ENCODE data around the gene ZNF346.

The ZNF346 gene

DNA sequence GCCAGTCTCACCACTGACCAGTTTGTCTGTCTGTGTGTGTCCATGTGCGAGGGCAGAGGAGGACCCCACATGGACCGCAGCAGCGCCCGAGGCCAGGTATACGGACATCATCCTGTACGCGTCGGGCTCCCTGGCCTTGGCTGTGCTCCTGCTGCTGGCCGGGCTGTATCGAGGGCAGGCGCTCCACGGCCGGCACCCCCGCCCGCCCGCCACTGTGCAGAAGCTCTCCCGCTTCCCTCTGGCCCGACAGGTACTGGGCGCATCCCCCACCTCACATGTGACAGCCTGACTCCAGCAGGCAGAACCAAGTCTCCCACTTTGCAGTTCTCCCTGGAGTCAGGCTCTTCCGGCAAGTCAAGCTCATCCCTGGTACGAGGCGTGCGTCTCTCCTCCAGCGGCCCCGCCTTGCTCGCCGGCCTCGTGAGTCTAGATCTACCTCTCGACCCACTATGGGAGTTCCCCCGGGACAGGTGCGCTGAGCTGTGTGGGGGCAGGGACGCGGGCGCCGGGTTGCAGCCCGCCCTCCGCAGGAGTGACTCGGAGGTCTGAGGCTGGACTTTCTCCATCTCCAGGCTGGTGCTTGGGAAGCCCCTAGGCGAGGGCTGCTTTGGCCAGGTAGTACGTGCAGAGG lies 70.7 kb downstream of the ZNF346 start:
- H4K20me1 ChIP-seq (ENCODE audit: insufficient read depth), result no peaks in the 10 kb centered on the region
- H3K9ac ChIP-seq, result no peak overlapping the region
- no peaks in the 10 kb centered on the region for H3K36me3 ChIP-seq (ENCODE audit: insufficient read depth)
- no peak overlapping the region for H3K27ac ChIP-seq
- H3K79me2 ChIP-seq (ENCODE audit: insufficient read depth, low read depth), result no peaks in the 10 kb centered on the region
- H3K4me2 ChIP-seq, result no peak overlapping the region
- TF ChIP-seq, protein P1, sequence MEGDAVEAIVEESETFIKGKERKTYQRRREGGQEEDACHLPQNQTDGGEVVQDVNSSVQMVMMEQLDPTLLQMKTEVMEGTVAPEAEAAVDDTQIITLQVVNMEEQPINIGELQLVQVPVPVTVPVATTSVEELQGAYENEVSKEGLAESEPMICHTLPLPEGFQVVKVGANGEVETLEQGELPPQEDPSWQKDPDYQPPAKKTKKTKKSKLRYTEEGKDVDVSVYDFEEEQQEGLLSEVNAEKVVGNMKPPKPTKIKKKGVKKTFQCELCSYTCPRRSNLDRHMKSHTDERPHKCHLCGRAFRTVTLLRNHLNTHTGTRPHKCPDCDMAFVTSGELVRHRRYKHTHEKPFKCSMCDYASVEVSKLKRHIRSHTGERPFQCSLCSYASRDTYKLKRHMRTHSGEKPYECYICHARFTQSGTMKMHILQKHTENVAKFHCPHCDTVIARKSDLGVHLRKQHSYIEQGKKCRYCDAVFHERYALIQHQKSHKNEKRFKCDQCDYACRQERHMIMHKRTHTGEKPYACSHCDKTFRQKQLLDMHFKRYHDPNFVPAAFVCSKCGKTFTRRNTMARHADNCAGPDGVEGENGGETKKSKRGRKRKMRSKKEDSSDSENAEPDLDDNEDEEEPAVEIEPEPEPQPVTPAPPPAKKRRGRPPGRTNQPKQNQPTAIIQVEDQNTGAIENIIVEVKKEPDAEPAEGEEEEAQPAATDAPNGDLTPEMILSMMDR (conservative IDR thresholded peaks at IDR 0.05; ENCODE audit: low read depth, low read length), result no peak
- H2AFZ ChIP-seq (ENCODE audit: low read depth), result no peak overlapping the region
- no peaks in the 10 kb centered on the region for H3K4me1 ChIP-seq (ENCODE audit: low read depth, poor library complexity, severe bottlenecking)
- H3K4me3 ChIP-seq (IDR thresholded peaks at IDR 0.05; ENCODE audit: insufficient read depth, low read depth, low read length), result no peak overlapping the region
- no peaks in the 10 kb centered on the region for H3K27me3 ChIP-seq (ENCODE audit: insufficient read depth, low read depth)

DNA sequence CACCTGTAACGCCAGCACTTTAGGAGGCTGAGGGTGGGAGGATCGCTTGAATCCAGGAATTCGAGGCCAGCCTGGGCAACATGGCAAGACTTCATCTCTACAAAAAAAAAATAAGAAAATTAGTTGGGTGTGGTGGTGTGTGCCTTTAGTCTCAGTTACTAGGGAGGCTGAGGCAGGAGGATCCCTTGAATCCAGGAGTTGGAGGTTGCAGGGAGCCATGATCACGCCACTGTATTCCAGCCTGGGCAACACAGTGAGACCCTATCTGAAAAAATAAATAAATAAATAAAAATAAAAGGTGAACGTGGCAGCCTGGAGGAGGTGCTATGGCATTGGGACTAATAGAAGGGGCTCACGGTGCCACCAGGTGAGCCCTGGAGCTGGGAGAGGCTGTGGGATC lies 71.3 kb downstream of the ZNF346 start:
- Histone ChIP-seq H3K4me3 (IDR thresholded peaks at IDR 0.05; ENCODE audit: insufficient read depth, low read depth, low read length) (no peak overlapping the region), H3K36me3 (ENCODE audit: insufficient read depth) (no peaks in the 10 kb centered on the region), H3K27me3 (ENCODE audit: insufficient read depth, low read depth) (no peaks in the 10 kb centered on the region), H3K9ac (no peak overlapping the region), H3K27ac (no peak overlapping the region), H4K20me1 (ENCODE audit: insufficient read depth) (no peaks in the 10 kb centered on the region), H3K79me2 (ENCODE audit: insufficient read depth, low read depth) (no peaks in the 10 kb centered on the region), H3K4me1 (ENCODE audit: low read depth, poor library complexity, severe bottlenecking) (no peaks in the 10 kb centered on the region), H2AFZ (ENCODE audit: low read depth) (no peak overlapping the region), H3K4me2 (no peak overlapping the region)
- TF ChIP-seq, protein P1 (conservative IDR thresholded peaks at IDR 0.05; ENCODE audit: low read depth, low read length), result no peak

DNA sequence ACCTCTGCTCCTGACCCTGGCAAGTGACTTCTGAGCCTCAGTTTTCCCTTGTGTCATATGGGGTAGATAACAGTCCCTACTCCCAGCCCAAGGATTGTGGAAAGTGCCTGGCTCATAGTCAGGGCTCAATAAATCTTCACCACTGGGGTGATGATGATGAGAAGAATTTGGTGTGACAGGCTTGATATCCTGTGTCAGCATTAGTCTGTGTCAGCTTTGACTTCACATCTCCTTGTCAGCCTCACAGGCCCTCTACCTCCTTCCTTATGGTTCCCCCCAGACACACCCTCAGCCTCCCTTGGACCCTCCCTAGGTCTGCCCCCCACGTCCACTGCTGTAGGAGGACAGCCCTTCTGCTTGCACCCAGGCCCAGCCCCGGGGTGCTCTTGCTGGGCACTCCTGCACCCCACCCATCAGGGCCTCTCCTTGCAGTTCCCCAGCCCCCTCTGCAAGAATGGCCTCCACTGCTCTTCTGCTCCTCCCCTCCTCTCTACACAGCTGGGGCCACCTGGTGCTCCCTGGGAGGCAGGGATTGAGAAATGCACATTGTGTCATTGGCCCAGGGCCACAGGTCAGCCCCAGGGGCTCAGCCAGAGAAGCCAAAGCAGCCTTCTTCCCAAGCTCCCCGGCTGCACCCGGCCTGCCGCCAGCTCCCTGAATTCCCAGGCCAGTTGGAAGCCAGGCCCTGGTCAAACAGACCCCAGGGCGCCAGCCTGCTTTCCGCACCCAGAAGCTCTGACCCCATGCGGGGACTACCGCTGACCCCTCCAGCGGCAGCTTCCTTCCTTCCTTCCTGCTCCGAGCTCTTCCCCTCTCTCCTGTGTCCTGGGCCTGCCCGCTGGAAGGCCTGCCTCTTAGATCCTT lies 72.0 kb downstream of the ZNF346 start:
- no peaks in the 10 kb centered on the region for H3K27me3 ChIP-seq (ENCODE audit: insufficient read depth, low read depth)
- no peaks in the 10 kb centered on the region for H3K36me3 ChIP-seq (ENCODE audit: insufficient read depth)
- no peak overlapping the region for H3K9ac ChIP-seq

DNA sequence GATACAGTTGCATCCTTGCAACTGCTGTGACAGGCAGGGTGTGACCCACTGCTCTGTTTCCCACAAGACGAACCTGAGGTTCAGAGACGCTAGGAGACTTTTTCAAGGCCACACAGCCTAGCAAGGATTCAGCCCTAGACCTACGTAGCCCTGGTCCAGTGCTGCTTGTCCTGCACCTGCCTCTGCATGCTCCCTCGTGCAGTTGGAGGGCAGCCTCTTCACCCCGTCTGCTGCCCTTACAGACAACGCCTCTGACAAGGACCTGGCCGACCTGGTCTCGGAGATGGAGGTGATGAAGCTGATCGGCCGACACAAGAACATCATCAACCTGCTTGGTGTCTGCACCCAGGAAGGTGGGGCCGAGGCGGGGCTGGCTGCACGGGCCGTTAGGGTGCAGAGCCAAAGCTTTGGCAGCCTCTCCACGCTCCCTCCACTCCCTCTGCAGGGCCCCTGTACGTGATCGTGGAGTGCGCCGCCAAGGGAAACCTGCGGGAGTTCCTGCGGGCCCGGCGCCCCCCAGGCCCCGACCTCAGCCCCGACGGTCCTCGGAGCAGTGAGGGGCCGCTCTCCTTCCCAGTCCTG lies 72.7 kb downstream of the ZNF346 start:
- Histone ChIP-seq H3K79me2 (ENCODE audit: insufficient read depth, low read depth) (no peaks in the 10 kb centered on the region), H3K9ac (no peak overlapping the region), H3K27ac (no peak overlapping the region), H3K4me3 (IDR thresholded peaks at IDR 0.05; ENCODE audit: insufficient read depth, low read depth, low read length) (no peak overlapping the region), H2AFZ (ENCODE audit: low read depth) (no peak overlapping the region), H3K4me2 (no peak overlapping the region), H3K27me3 (ENCODE audit: insufficient read depth, low read depth) (no peaks in the 10 kb centered on the region), H3K36me3 (ENCODE audit: insufficient read depth) (no peaks in the 10 kb centered on the region), H3K4me1 (ENCODE audit: low read depth, poor library complexity, severe bottlenecking) (no peaks in the 10 kb centered on the region), H4K20me1 (ENCODE audit: insufficient read depth) (no peaks in the 10 kb centered on the region)
- TF ChIP-seq, protein P1 (conservative IDR thresholded peaks at IDR 0.05; ENCODE audit: low read depth, low read length), result no peak

More for the DNA sequence above, 72.0 kb downstream of the ZNF346 start:
- no peak overlapping the region for H3K4me2 ChIP-seq
- no peak overlapping the region for H3K4me3 ChIP-seq (IDR thresholded peaks at IDR 0.05; ENCODE audit: insufficient read depth, low read depth, low read length)
- H3K27ac ChIP-seq, result no peak overlapping the region
- H3K79me2 ChIP-seq (ENCODE audit: insufficient read depth, low read depth), result no peaks in the 10 kb centered on the region
- TF ChIP-seq, protein P1 (conservative IDR thresholded peaks at IDR 0.05; ENCODE audit: low read depth, low read length), result no peak
- no peaks in the 10 kb centered on the region for H3K4me1 ChIP-seq (ENCODE audit: low read depth, poor library complexity, severe bottlenecking)
- no peaks in the 10 kb centered on the region for H4K20me1 ChIP-seq (ENCODE audit: insufficient read depth)
- no peak overlapping the region for H2AFZ ChIP-seq (ENCODE audit: low read depth)

All from KMS-11 (cell line).